ENCODE measurements around the gene PDE3B. TPM values are rescaled to one million over a fixed set of nuclear protein-coding genes. Genes with fewer than 3 reads are reported as not detected.
"Not testable (repeated sequence)": the region's sequence is repeated elsewhere in the genome, so short reads cannot be mapped to it uniquely, and the experiment has no call there.

The PDE3B gene
- total RNA-seq, 1 donor from 2014 or later = 4.8 TPM

- DNase-seq (ENCODE audit: low read depth) = no peak
- TF ChIP-seq CTCF (conservative IDR thresholded peaks at IDR 0.05; ENCODE audit: low read depth, low read length) = no peak
- no peak overlapping the region for H3K4me3 ChIP-seq (ENCODE audit: low read depth, low read length)
These were observed 104.5 kb downstream of the PDE3B start for GRCh38 chr11:14748090-14748489.

GRCh38 chr11:14750911-14751310, 107.3 kb downstream of the PDE3B start:
- no peak for TF ChIP-seq CTCF (conservative IDR thresholded peaks at IDR 0.05; ENCODE audit: low read depth, low read length)
- no peak overlapping the region for H3K4me3 ChIP-seq (ENCODE audit: low read depth, low read length)
- DNase-seq (ENCODE audit: low read depth) = no peak

- no peak for DNase-seq (ENCODE audit: low read depth)
- TF ChIP-seq CTCF (conservative IDR thresholded peaks at IDR 0.05; ENCODE audit: low read depth, low read length) = no peak
- H3K4me3 ChIP-seq (ENCODE audit: low read depth, low read length) = no peak overlapping the region
These were observed 108.4 kb downstream of the PDE3B start for GRCh38 chr11:14751975-14752407.

GRCh38 chr11:14755140-14755539, 111.5 kb downstream of the PDE3B start:
- no peak for DNase-seq (ENCODE audit: low read depth)
- TF ChIP-seq CTCF (conservative IDR thresholded peaks at IDR 0.05; ENCODE audit: low read depth, low read length) = no peak
- no peak overlapping the region for H3K4me3 ChIP-seq (ENCODE audit: low read depth, low read length)

GRCh38 chr11:14756349-14756748, 112.7 kb downstream of the PDE3B start:
- TF ChIP-seq CTCF (conservative IDR thresholded peaks at IDR 0.05; ENCODE audit: low read depth, low read length) = no peak
- DNase-seq (ENCODE audit: low read depth) = no peak
- H3K4me3 ChIP-seq (ENCODE audit: low read depth, low read length) = no peak overlapping the region

- not testable (repeated sequence) for H3K4me3 ChIP-seq (ENCODE audit: low read depth, low read length); DNase-seq (ENCODE audit: low read depth)
These were observed 115.9 kb downstream of the PDE3B start for GRCh38 chr11:14759300-14760012.

- no peak for DNase-seq (ENCODE audit: low read depth)
- no peak for TF ChIP-seq CTCF (conservative IDR thresholded peaks at IDR 0.05; ENCODE audit: low read depth, low read length)
- H3K4me3 ChIP-seq (ENCODE audit: low read depth, low read length) = no peak overlapping the region
These were observed 120.6 kb downstream of the PDE3B start for GRCh38 chr11:14764179-14764578.
